GM23338 (cell line): ENCODE results near the gene TINAGL1. TPM values are rescaled to one million over a fixed set of nuclear protein-coding genes. Genes with fewer than 3 reads are reported as not detected.

ENCODE experiments used
- ATAC-seq: fragments of 200-7000 bp; cut with Tn5 transposase; 3 replicates; pipeline ENCODE4 v1.9.1; 2020
- DNase-seq: peaks from one replicate; pipeline ENCODE4 v3.0.0-alpha.2; 2015; ENCODE audit warnings: low spot score
- H2AFZ ChIP-seq: fragments of 200-600 bp; sonication (generic); 2 replicates; pipeline ENCODE4 v1.8.0; 2016; ENCODE audit warnings: antibody characterized with exemption, mild to moderate bottlenecking, moderate library complexity
- H3F3A ChIP-seq: fragments of 200-600 bp; sonication (generic); replicated peaks from 2 replicates; pipeline ENCODE4 v1.8.0; 2017; ENCODE audit warnings: antibody characterized with exemption, mixed run types, low read depth
- H3K27ac ChIP-seq: fragments of 200-600 bp; sonication (generic); 2 replicates; pipeline ENCODE4 v1.6.1; 2016; ENCODE audit warnings: low read depth
- H3K27me3 ChIP-seq: fragments of 200-600 bp; sonication (generic); 2 replicates; pipeline ENCODE4 v1.8.0; 2016; ENCODE audit warnings: mild to moderate bottlenecking, mixed run types, moderate library complexity; ENCODE audit not compliant: insufficient read depth
- H3K36me3 ChIP-seq: fragments of 200-600 bp; sonication (generic); 2 replicates; pipeline ENCODE4 v1.8.0; 2016; ENCODE audit warnings: mild to moderate bottlenecking; ENCODE audit not compliant: insufficient read depth
- H3K4me1 ChIP-seq: fragments of 200-600 bp; sonication (generic); 2 replicates; pipeline ENCODE4 v1.8.0; 2016; ENCODE audit warnings: mild to moderate bottlenecking, moderate library complexity; ENCODE audit not compliant: insufficient read depth
- H3K4me2 ChIP-seq: fragments of 200-600 bp; sonication (generic); 2 replicates; pipeline ENCODE4 v1.7.1; 2017; ENCODE audit warnings: mixed run types
- H3K4me3 ChIP-seq: fragments of 200-600 bp; sonication (generic); 2 replicates; pipeline ENCODE4 v1.6.1; 2016; ENCODE audit warnings: mixed run types
- H3K79me2 ChIP-seq: fragments of 200-600 bp; sonication (generic); replicated peaks from 2 replicates; pipeline ENCODE4 v1.8.0; 2017; ENCODE audit warnings: mild to moderate bottlenecking; ENCODE audit not compliant: insufficient read depth
- H3K9me2 ChIP-seq: fragments of 200-600 bp; sonication (generic); 2 replicates; pipeline ENCODE4 v1.8.0; 2017; ENCODE audit not compliant: insufficient read depth
- H4K20me1 ChIP-seq: fragments of 200-600 bp; sonication (generic); replicated peaks from 2 replicates; pipeline ENCODE4 v1.8.0; 2017; ENCODE audit warnings: mild to moderate bottlenecking; ENCODE audit not compliant: insufficient read depth
- H3K27ac Mint-ChIP-seq: 2 replicates; pipeline ENCODE4 v1.8.0; 2020; ENCODE audit warnings: inconsistent platforms, mild to moderate bottlenecking, moderate library complexity, mixed read lengths
- H3K27me3 Mint-ChIP-seq: 3 replicates; pipeline ENCODE4 v1.8.0; 2022; ENCODE audit warnings: low read depth, mild to moderate bottlenecking, moderate library complexity, mixed read lengths, inconsistent platforms; ENCODE audit not compliant: insufficient read depth, poor library complexity
- H3K36me3 Mint-ChIP-seq: 3 replicates; pipeline ENCODE4 v1.8.0; 2021; ENCODE audit warnings: low read depth, mild to moderate bottlenecking, inconsistent platforms, moderate library complexity, mixed read lengths
- H3K4me1 Mint-ChIP-seq: 3 replicates; pipeline ENCODE4 v1.8.0; 2020; ENCODE audit warnings: mild to moderate bottlenecking, inconsistent platforms, mixed read lengths
- H3K4me3 Mint-ChIP-seq: 3 replicates; pipeline ENCODE4 v1.8.0; 2021; ENCODE audit warnings: moderate library complexity, mild to moderate bottlenecking, inconsistent platforms, mixed read lengths
- H3K9me3 Mint-ChIP-seq: 3 replicates; pipeline ENCODE4 v1.8.0; 2020; ENCODE audit warnings: moderate library complexity, mild to moderate bottlenecking, inconsistent platforms, mixed read lengths
- CREB1 ChIP-seq: fragments of 250-450 bp; sonication (Bioruptor Pico); IDR thresholded peaks from 2 replicates; pipeline ENCODE4 v1.5.0; 2020; ENCODE audit warnings: low read depth, mild to moderate bottlenecking, moderate library complexity
- EZH2 ChIP-seq: fragments of 200-600 bp; sonication (generic); IDR thresholded peaks from one replicate; pipeline ENCODE4 v1.8.0; 2017; ENCODE audit warnings: antibody characterized with exemption, mild to moderate bottlenecking, low read depth; ENCODE audit not compliant: unreplicated experiment
- EZH2phosphoT487 ChIP-seq: fragments of 200-600 bp; sonication (generic); IDR thresholded peaks from one replicate; pipeline ENCODE4 v1.8.1; 2018; ENCODE audit warnings: antibody characterized with exemption; ENCODE audit not compliant: unreplicated experiment
- JUNB ChIP-seq: IDR thresholded peaks from one replicate; pipeline ENCODE4 v1.6.1; 2016; ENCODE audit warnings: antibody characterized with exemption; ENCODE audit not compliant: unreplicated experiment
- NANOG ChIP-seq: IDR thresholded peaks from 2 replicates; pipeline ENCODE4 v1.6.1; 2016; ENCODE audit warnings: antibody characterized with exemption, borderline replicate concordance
- POLR2AphosphoS5 ChIP-seq: IDR thresholded peaks from 2 replicates; pipeline ENCODE4 v1.6.1; 2016; ENCODE audit warnings: antibody characterized with exemption, low read depth
- STAT1 ChIP-seq: IDR thresholded peaks from one replicate; pipeline ENCODE4 v1.6.1; 2016; ENCODE audit warnings: antibody characterized with exemption; ENCODE audit not compliant: unreplicated experiment
- ZNF114 ChIP-seq: fragments of 250-450 bp; sonication (Bioruptor Pico); IDR thresholded peaks from 2 replicates; pipeline ENCODE4 v1.5.0; 2020; ENCODE audit warnings: mild to moderate bottlenecking, moderate library complexity
- ZNF331 ChIP-seq: fragments of 250-450 bp; sonication (Bioruptor Pico); IDR thresholded peaks from 2 replicates; pipeline ENCODE4 v1.5.0; 2020; ENCODE audit warnings: low read depth, mild to moderate bottlenecking, moderate library complexity
- polyA plus RNA-seq: library from polyadenylated mRNA; unstranded; fragments of >200 nt; fragmentation: Nextera tagmentation; extraction: Ambion mirVana; gene quantifications from 2 replicates; pipeline ENCODE4 v1.2.1, GENCODE V29; 2016
- total RNA-seq: library from RNA; depleted of rRNA; stranded (reverse); fragments of >200 nt; shearing (Covaris generic); gene quantifications from 2 replicates; pipeline ENCODE4 v1.2.3, GENCODE V29; 2014
- TF ChIP-seq, protein P1 (sequence below): fragments of 250-450 bp; sonication (Bioruptor Pico); IDR thresholded peaks from 2 replicates; pipeline ENCODE4 v1.5.0; 2020; ENCODE audit warnings: mild to moderate bottlenecking, moderate library complexity
- TF ChIP-seq, protein P2 (sequence below): IDR thresholded peaks from one replicate; pipeline ENCODE4 v1.6.1; 2018; ENCODE audit warnings: antibody characterized with exemption; ENCODE audit not compliant: unreplicated experiment

The TINAGL1 gene
- total and polyA plus RNA-seq, 2 experiments from 2014 or later, result 6.8 to 15.8 TPM

DNA sequence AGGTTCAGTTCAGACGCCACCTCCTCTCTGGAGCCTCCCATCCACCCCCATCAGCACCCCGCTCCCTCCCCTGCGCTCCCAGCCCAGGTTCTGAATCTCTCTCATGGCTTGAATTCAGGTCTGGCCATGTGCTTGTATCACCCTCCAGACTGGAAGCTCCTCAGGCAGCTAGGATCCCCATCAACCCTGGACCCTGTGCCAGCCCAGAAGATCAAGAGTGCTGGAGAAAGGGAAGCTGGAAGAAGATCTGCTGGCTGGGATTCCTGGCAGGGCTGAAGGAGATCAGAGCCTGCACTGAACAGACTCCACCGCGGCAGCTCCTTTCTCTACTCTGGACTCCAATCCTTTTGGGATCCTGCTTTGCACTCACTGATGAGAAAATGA lies 11.7 kb upstream of the TINAGL1 start (continued):
- TF ChIP-seq, protein P1, sequence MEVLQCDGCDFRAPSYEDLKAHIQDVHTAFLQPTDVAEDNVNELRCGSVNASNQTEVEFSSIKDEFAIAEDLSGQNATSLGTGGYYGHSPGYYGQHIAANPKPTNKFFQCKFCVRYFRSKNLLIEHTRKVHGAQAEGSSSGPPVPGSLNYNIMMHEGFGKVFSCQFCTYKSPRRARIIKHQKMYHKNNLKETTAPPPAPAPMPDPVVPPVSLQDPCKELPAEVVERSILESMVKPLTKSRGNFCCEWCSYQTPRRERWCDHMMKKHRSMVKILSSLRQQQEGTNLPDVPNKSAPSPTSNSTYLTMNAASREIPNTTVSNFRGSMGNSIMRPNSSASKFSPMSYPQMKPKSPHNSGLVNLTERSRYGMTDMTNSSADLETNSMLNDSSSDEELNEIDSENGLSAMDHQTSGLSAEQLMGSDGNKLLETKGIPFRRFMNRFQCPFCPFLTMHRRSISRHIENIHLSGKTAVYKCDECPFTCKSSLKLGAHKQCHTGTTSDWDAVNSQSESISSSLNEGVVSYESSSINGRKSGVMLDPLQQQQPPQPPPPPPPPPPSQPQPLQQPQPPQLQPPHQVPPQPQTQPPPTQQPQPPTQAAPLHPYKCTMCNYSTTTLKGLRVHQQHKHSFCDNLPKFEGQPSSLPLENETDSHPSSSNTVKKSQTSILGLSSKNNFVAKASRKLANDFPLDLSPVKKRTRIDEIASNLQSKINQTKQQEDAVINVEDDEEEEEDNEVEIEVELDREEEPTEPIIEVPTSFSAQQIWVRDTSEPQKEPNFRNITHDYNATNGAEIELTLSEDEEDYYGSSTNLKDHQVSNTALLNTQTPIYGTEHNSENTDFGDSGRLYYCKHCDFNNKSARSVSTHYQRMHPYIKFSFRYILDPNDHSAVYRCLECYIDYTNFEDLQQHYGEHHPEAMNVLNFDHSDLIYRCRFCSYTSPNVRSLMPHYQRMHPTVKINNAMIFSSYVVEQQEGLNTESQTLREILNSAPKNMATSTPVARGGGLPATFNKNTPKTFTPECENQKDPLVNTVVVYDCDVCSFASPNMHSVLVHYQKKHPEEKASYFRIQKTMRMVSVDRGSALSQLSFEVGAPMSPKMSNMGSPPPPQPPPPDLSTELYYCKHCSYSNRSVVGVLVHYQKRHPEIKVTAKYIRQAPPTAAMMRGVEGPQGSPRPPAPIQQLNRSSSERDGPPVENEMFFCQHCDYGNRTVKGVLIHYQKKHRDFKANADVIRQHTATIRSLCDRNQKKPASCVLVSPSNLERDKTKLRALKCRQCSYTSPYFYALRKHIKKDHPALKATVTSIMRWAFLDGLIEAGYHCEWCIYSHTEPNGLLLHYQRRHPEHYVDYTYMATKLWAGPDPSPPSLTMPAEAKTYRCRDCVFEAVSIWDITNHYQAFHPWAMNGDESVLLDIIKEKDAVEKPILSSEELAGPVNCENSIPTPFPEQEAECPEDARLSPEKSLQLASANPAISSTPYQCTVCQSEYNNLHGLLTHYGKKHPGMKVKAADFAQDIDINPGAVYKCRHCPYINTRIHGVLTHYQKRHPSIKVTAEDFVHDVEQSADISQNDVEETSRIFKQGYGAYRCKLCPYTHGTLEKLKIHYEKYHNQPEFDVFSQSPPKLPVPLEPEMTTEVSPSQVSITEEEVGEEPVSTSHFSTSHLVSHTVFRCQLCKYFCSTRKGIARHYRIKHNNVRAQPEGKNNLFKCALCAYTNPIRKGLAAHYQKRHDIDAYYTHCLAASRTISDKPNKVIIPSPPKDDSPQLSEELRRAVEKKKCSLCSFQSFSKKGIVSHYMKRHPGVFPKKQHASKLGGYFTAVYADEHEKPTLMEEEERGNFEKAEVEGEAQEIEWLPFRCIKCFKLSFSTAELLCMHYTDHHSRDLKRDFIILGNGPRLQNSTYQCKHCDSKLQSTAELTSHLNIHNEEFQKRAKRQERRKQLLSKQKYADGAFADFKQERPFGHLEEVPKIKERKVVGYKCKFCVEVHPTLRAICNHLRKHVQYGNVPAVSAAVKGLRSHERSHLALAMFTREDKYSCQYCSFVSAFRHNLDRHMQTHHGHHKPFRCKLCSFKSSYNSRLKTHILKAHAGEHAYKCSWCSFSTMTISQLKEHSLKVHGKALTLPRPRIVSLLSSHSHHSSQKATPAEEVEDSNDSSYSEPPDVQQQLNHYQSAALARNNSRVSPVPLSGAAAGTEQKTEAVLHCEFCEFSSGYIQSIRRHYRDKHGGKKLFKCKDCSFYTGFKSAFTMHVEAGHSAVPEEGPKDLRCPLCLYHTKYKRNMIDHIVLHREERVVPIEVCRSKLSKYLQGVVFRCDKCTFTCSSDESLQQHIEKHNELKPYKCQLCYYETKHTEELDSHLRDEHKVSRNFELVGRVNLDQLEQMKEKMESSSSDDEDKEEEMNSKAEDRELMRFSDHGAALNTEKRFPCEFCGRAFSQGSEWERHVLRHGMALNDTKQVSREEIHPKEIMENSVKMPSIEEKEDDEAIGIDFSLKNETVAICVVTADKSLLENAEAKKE, result no peak
- TF ChIP-seq EZH2phosphoT487, result no peak
- no peak for TF ChIP-seq STAT1
- no peak for TF ChIP-seq ZNF114 (CRISPR knock-in tag)

DNA sequence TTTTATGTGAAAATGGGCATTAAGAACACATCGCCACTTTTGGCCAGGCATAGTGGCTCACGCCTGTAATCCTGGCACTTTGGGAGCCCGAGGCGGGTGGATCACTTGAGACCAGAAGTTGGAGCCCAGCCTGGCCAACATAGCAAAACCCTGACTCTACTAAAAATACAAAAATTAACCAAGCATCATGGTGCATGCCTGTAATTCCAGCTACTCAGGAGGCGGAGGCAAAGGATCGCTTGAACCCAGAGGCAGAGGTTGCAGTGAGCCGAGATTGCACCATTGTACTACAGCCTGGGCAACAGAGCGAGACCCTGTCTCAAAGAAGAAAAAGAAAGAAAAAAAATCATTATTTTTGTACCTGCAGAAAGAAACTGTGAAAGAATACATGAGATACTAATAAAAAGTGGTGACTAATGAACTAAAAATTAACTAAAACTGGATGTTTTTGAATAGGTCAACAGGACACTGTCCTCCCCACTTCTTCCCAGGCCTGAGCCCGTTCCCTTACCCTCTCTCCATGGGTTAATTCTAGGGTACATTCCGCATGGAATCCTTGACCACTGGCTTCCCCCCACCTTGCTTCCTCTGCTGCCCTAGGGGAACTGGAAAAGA lies 8.3 kb upstream of the TINAGL1 start:
- ATAC-seq (no peak), DNase-seq (no peak)
- H3K4me1 ChIP-seq, result peaks cover 8% of the 10 kb centered on the region; the same call in 1 of the 2 replicates
- no peaks in the 10 kb centered on the region for H3K79me2 ChIP-seq
- no peaks in the 10 kb centered on the region for H3K27me3 ChIP-seq
- H3K27ac ChIP-seq, result no peak overlapping the region
- peaks cover 16% of the 10 kb centered on the region for H3K4me1 Mint-ChIP-seq
- H3K4me3 Mint-ChIP-seq, result no peak overlapping the region
- H2AFZ ChIP-seq, result no peak overlapping the region
- no peak overlapping the region for H3K27ac Mint-ChIP-seq
- no peaks in the 10 kb centered on the region for H3K9me3 Mint-ChIP-seq
- no peaks in the 10 kb centered on the region for H3K36me3 ChIP-seq
- H3K4me2 ChIP-seq, result no peak overlapping the region
- H3K9me2 ChIP-seq, result no peaks in the 10 kb centered on the region
- H3K27me3 Mint-ChIP-seq, result peaks cover 9% of the 10 kb centered on the region
- no peaks in the 10 kb centered on the region for H3K36me3 Mint-ChIP-seq
- no peaks in the 10 kb centered on the region for H3F3A ChIP-seq
- no peak overlapping the region for H3K4me3 ChIP-seq
- no peaks in the 10 kb centered on the region for H4K20me1 ChIP-seq
- TF ChIP-seq EZH2phosphoT487, result no peak
- TF ChIP-seq POLR2AphosphoS5, result no peak
- TF ChIP-seq STAT1, result no peak
- TF ChIP-seq, protein P2, sequence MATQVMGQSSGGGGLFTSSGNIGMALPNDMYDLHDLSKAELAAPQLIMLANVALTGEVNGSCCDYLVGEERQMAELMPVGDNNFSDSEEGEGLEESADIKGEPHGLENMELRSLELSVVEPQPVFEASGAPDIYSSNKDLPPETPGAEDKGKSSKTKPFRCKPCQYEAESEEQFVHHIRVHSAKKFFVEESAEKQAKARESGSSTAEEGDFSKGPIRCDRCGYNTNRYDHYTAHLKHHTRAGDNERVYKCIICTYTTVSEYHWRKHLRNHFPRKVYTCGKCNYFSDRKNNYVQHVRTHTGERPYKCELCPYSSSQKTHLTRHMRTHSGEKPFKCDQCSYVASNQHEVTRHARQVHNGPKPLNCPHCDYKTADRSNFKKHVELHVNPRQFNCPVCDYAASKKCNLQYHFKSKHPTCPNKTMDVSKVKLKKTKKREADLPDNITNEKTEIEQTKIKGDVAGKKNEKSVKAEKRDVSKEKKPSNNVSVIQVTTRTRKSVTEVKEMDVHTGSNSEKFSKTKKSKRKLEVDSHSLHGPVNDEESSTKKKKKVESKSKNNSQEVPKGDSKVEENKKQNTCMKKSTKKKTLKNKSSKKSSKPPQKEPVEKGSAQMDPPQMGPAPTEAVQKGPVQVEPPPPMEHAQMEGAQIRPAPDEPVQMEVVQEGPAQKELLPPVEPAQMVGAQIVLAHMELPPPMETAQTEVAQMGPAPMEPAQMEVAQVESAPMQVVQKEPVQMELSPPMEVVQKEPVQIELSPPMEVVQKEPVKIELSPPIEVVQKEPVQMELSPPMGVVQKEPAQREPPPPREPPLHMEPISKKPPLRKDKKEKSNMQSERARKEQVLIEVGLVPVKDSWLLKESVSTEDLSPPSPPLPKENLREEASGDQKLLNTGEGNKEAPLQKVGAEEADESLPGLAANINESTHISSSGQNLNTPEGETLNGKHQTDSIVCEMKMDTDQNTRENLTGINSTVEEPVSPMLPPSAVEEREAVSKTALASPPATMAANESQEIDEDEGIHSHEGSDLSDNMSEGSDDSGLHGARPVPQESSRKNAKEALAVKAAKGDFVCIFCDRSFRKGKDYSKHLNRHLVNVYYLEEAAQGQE, result no peak
- TF ChIP-seq CREB1 (CRISPR knock-in tag), result no peak
- no peak for TF ChIP-seq JUNB
- TF ChIP-seq ZNF114 (CRISPR knock-in tag), result no peak
- TF ChIP-seq NANOG, result no peak
- TF ChIP-seq ZNF331 (CRISPR knock-in tag), result no peak
- no peak for TF ChIP-seq EZH2
